Measurements from ENCODE around the gene CHRNA4. TPM values are rescaled to one million over a fixed set of nuclear protein-coding genes. Genes with fewer than 3 reads are reported as not detected.

The CHRNA4 gene
- total and polyA plus RNA-seq, 2 donors (not counting 3 experiments of a cell fraction or from before 2014, with no cell fraction given) = not detected

- Histone ChIP-seq H3K4me3 (replicated peaks in 1 of 3; ENCODE audit: insufficient read depth in 1 of 3, low read depth in 1 of 3, low read length in 3 of 3) (no peak overlapping the region), H2AFZ (ENCODE audit: low read depth, low read length) (no peak overlapping the region), H3K4me2 (ENCODE audit: insufficient read depth, low read length) (no peak overlapping the region), H3K9ac (replicated peaks; ENCODE audit: extremely low read depth, insufficient read depth, low read length) (no peak overlapping the region), H3K27me3 (ENCODE audit: control insufficient read depth in 2 of 2, insufficient read depth in 2 of 2, low read length in 2 of 2) (no peaks in the 10 kb centered on the region), H3K9me1 (replicated peaks; ENCODE audit: control insufficient read depth, extremely low read depth, insufficient read depth, low read length) (no peaks in the 10 kb centered on the region), H4K20me1 (replicated peaks; ENCODE audit: control insufficient read depth, extremely low read depth, insufficient read depth, low read length) (no peaks in the 10 kb centered on the region), H3K9me3 (replicated peaks; ENCODE audit: control insufficient read depth, insufficient read depth, low read length) (no peaks in the 10 kb centered on the region), H3K36me3 (ENCODE audit: control insufficient read depth in 2 of 2, extremely low read depth in 1 of 2, insufficient read depth in 2 of 2, low read length in 2 of 2) (no peaks in the 10 kb centered on the region), H3K4me1 (ENCODE audit: control insufficient read depth, extremely low read depth, insufficient read depth, low read length) (no peaks in the 10 kb centered on the region), H3K79me2 (ENCODE audit: control insufficient read depth, insufficient read depth, low read length) (no peaks in the 10 kb centered on the region), H3K27ac (ENCODE audit: insufficient read depth, low read depth, low read length) (no peak overlapping the region)
- BruUV-seq (replicated peaks) = no TSS peak
- dilution Hi-C loops (cut with MboI; ENCODE audit: extremely low pct_ligation_motif_present, low sequenced_read_pairs) (no loop called here), intact Hi-C loops (cut with micrococcal nuclease) (no loop called here)
- ChIA-PET CTCF (no interaction called here), POLR2A (no interaction called here)
- FAIRE-seq (no peak), DNase-seq (ENCODE audit: low read depth, low spot score) (no peak)
- TF ChIP-seq MYC (IDR thresholded peaks at IDR 0.05; ENCODE audit: low read depth, low read length) (no peak), POLR2A (IDR thresholded peaks at IDR 0.05; ENCODE audit: low read depth, low read length) (no peak), JUN (IDR thresholded peaks at IDR 0.05; ENCODE audit: borderline replicate concordance, insufficient read depth, insufficient read length, low read depth) (no peak), CTCF (IDR thresholded peaks at IDR 0.05; ENCODE audit: extremely low read depth in 1 of 2, insufficient read depth in 1 of 2, low read depth in 1 of 2, low read length in 2 of 2) (no peak), GATA2 (IDR thresholded peaks at IDR 0.05; ENCODE audit: insufficient read depth, insufficient read length, low read depth, low read length) (no peak), EZH2 (IDR thresholded peaks at IDR 0.05; ENCODE audit: borderline replicate concordance, low read depth, low read length, severe bottlenecking) (no peak), POLR2AphosphoS5 (IDR thresholded peaks at IDR 0.05; ENCODE audit: insufficient read depth, low read depth, low read length) (no peak), FOS (IDR thresholded peaks at IDR 0.05; ENCODE audit: borderline replicate concordance, insufficient read depth, low read length) (no peak)
- TF ChIP-seq, protein P1, sequence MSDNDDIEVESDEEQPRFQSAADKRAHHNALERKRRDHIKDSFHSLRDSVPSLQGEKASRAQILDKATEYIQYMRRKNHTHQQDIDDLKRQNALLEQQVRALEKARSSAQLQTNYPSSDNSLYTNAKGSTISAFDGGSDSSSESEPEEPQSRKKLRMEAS (IDR thresholded peaks at IDR 0.05; ENCODE audit: insufficient read depth, insufficient read length) = no peak
These were observed 9.8 kb downstream of the CHRNA4 start for GRCh38 chr20:63351326-63351700.

Measured in endothelial cell of umbilical vein (primary cell).